WTC11 (cell line): ENCODE data around the gene MARK3. TPM values are rescaled to one million over a fixed set of nuclear protein-coding genes. Genes with fewer than 3 reads are reported as not detected.

ENCODE experiments used
- ATAC-seq: fragments of 200-7000 bp; cut with Tn5 transposase; 2 replicates; pipeline ENCODE4 v1.10.0; 2021; ENCODE audit warnings: mild to moderate bottlenecking, moderate library complexity
- CTCF ChIA-PET: fragments of 300-600 bp; sonication (Branson Sonifier 250); formaldehyde crosslinking; loops from one replicate; lab custom pipeline; 2021; ENCODE audit warnings: antibody characterized with exemption; lab: Charles Lee
- POLR2A ChIA-PET: fragments of 350-600 bp; sonication (Branson Sonifier 250); formaldehyde crosslinking; loops from one replicate; lab custom pipeline; 2021; ENCODE audit warnings: antibody characterized with exemption; lab: Charles Lee
- DNase-seq: peaks from one replicate; pipeline ENCODE4 v3.0.0; 2021; ENCODE audit warnings: low spot score
- H3K27ac Mint-ChIP-seq: 2 replicates; pipeline ENCODE4 v1.8.0; 2021; ENCODE audit warnings: mixed read lengths
- H3K27me3 Mint-ChIP-seq: 2 replicates; pipeline ENCODE4 v1.8.0; 2021; ENCODE audit warnings: low read depth, mild to moderate bottlenecking, moderate library complexity, mixed read lengths
- H3K36me3 Mint-ChIP-seq: 2 replicates; pipeline ENCODE4 v1.8.0; 2021; ENCODE audit warnings: mixed read lengths
- H3K4me1 Mint-ChIP-seq: 2 replicates; pipeline ENCODE4 v1.8.0; 2022; ENCODE audit warnings: mixed read lengths
- H3K4me3 Mint-ChIP-seq: 2 replicates; pipeline ENCODE4 v1.8.0; 2021; ENCODE audit warnings: mild to moderate bottlenecking, moderate library complexity, mixed read lengths
- H3K9me3 Mint-ChIP-seq: 2 replicates; pipeline ENCODE4 v1.8.0; 2021; ENCODE audit warnings: mixed read lengths
- CBFB ChIP-seq: sonication (generic); formaldehyde crosslinking; IDR thresholded peaks from 2 replicates; pipeline ENCODE4 v1.8.1; 2022; ENCODE audit warnings: mild to moderate bottlenecking, low read depth, missing genetic modification reagents
- CDX4 ChIP-seq: fragments of 250-450 bp; sonication (Bioruptor Pico); IDR thresholded peaks from 2 replicates; pipeline ENCODE4 v1.9.0; 2021; ENCODE audit warnings: moderate library complexity, mild to moderate bottlenecking, inconsistent platforms, borderline replicate concordance
- GABPB1 ChIP-seq: sonication (generic); formaldehyde crosslinking; IDR thresholded peaks from 2 replicates; pipeline ENCODE4 v1.8.1; 2023; ENCODE audit warnings: mild to moderate bottlenecking, missing genetic modification reagents
- GRHL2 ChIP-seq: fragments of 250-450 bp; sonication (Bioruptor Pico); IDR thresholded peaks from 2 replicates; pipeline ENCODE4 v1.8.0; 2022; ENCODE audit warnings: mild to moderate bottlenecking, moderate library complexity; ENCODE audit not compliant: insufficient replicate concordance, severe bottlenecking
- MXD4 ChIP-seq: fragments of 250-450 bp; sonication (Bioruptor Pico); IDR thresholded peaks from 2 replicates; pipeline ENCODE4 v1.8.0; 2021; ENCODE audit warnings: mild to moderate bottlenecking, moderate library complexity, borderline replicate concordance
- MYBL2 ChIP-seq: sonication (generic); formaldehyde crosslinking; IDR thresholded peaks from 2 replicates; pipeline ENCODE4 v1.8.1; 2023; ENCODE audit warnings: mild to moderate bottlenecking, moderate library complexity, missing genetic modification reagents
- NFE2L1 ChIP-seq: sonication (generic); formaldehyde crosslinking; IDR thresholded peaks from 2 replicates; pipeline ENCODE4 v1.8.1; 2023; ENCODE audit warnings: missing genetic modification reagents
- SMAD3 ChIP-seq: sonication (generic); formaldehyde crosslinking; IDR thresholded peaks from 2 replicates; pipeline ENCODE4 v1.8.0; 2022; ENCODE audit warnings: missing genetic modification reagents, mild to moderate bottlenecking, borderline replicate concordance
- SOX15 ChIP-seq: fragments of 250-450 bp; sonication (Bioruptor Pico); IDR thresholded peaks from 2 replicates; pipeline ENCODE4 v1.9.0; 2021; ENCODE audit warnings: mild to moderate bottlenecking
- SP1 ChIP-seq: sonication (generic); formaldehyde crosslinking; conservative IDR thresholded peaks from 2 replicates; pipeline ENCODE4 v1.8.1; 2022; ENCODE audit warnings: missing genetic modification reagents
- TEAD4 ChIP-seq: sonication (generic); formaldehyde crosslinking; IDR thresholded peaks from 2 replicates; pipeline ENCODE4 v1.8.0; 2022; ENCODE audit warnings: mild to moderate bottlenecking, missing genetic modification reagents
- USF1 ChIP-seq: sonication (generic); formaldehyde crosslinking; IDR thresholded peaks from 2 replicates; pipeline ENCODE4 v1.8.0; 2022; ENCODE audit warnings: mild to moderate bottlenecking, missing genetic modification reagents
- ZSCAN18 ChIP-seq: fragments of 250-450 bp; sonication (Bioruptor Pico); IDR thresholded peaks from 2 replicates; pipeline ENCODE4 v2.1.2; 2022; ENCODE audit warnings: mild to moderate bottlenecking, moderate library complexity
- total RNA-seq: library from RNA; stranded (reverse); gene quantifications from 3 replicates; pipeline ENCODE4 v1.2.3, GENCODE V29; 2021
- TF ChIP-seq, protein P1 (sequence below): sonication (generic); formaldehyde crosslinking; conservative IDR thresholded peaks from 2 replicates; pipeline ENCODE4 v1.8.1; 2023; ENCODE audit warnings: mild to moderate bottlenecking, low read depth, missing genetic modification reagents, moderate library complexity
- TF ChIP-seq, protein P2 (sequence below): sonication (generic); formaldehyde crosslinking; IDR thresholded peaks from 2 replicates; pipeline ENCODE4 v1.8.0; 2022; ENCODE audit warnings: missing genetic modification reagents
- TF ChIP-seq, protein P3 (sequence below): fragments of 250-450 bp; sonication (Bioruptor Pico); IDR thresholded peaks from 2 replicates; pipeline ENCODE4 v1.9.0; 2021; ENCODE audit warnings: mild to moderate bottlenecking

MARK3 gene
- total RNA-seq, 1 experiment from 2014 or later, result 93.7 TPM

GRCh38 chr14:103340480-103341212 is 44.6 kb upstream of the MARK3 start (continued):
- TF ChIP-seq TEAD4 (CRISPR knock-in tag) (no peak), CBFB (CRISPR knock-in tag) (no peak), SOX15 (CRISPR knock-in tag) (no peak), USF1 (no peak), CDX4 (no peak), MYBL2 (no peak), ZSCAN18 (CRISPR knock-in tag) (no peak), GABPB1 (CRISPR knock-in tag) (no peak)
- TF ChIP-seq, all 79 proteins: peak for 0

GRCh38 chr14:103341250-103342129 is 43.7 kb upstream of the MARK3 start:
- ChIA-PET CTCF (no interaction called here), POLR2A (no interaction called here)
- no peak overlapping the region; the same call in 1 of the 2 replicates for H3K27ac Mint-ChIP-seq
- ATAC-seq, result no peak
- TF ChIP-seq GRHL2 (CRISPR knock-in tag) (no peak), NFE2L1 (CRISPR knock-in tag) (no peak), SMAD3 (CRISPR knock-in tag) (no peak), SP1 (CRISPR knock-in tag) (no peak), MXD4 (CRISPR knock-in tag) (no peak)
- TF ChIP-seq, protein P1, sequence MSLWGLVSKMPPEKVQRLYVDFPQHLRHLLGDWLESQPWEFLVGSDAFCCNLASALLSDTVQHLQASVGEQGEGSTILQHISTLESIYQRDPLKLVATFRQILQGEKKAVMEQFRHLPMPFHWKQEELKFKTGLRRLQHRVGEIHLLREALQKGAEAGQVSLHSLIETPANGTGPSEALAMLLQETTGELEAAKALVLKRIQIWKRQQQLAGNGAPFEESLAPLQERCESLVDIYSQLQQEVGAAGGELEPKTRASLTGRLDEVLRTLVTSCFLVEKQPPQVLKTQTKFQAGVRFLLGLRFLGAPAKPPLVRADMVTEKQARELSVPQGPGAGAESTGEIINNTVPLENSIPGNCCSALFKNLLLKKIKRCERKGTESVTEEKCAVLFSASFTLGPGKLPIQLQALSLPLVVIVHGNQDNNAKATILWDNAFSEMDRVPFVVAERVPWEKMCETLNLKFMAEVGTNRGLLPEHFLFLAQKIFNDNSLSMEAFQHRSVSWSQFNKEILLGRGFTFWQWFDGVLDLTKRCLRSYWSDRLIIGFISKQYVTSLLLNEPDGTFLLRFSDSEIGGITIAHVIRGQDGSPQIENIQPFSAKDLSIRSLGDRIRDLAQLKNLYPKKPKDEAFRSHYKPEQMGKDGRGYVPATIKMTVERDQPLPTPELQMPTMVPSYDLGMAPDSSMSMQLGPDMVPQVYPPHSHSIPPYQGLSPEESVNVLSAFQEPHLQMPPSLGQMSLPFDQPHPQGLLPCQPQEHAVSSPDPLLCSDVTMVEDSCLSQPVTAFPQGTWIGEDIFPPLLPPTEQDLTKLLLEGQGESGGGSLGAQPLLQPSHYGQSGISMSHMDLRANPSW, result no peak
- TF ChIP-seq, protein P2, sequence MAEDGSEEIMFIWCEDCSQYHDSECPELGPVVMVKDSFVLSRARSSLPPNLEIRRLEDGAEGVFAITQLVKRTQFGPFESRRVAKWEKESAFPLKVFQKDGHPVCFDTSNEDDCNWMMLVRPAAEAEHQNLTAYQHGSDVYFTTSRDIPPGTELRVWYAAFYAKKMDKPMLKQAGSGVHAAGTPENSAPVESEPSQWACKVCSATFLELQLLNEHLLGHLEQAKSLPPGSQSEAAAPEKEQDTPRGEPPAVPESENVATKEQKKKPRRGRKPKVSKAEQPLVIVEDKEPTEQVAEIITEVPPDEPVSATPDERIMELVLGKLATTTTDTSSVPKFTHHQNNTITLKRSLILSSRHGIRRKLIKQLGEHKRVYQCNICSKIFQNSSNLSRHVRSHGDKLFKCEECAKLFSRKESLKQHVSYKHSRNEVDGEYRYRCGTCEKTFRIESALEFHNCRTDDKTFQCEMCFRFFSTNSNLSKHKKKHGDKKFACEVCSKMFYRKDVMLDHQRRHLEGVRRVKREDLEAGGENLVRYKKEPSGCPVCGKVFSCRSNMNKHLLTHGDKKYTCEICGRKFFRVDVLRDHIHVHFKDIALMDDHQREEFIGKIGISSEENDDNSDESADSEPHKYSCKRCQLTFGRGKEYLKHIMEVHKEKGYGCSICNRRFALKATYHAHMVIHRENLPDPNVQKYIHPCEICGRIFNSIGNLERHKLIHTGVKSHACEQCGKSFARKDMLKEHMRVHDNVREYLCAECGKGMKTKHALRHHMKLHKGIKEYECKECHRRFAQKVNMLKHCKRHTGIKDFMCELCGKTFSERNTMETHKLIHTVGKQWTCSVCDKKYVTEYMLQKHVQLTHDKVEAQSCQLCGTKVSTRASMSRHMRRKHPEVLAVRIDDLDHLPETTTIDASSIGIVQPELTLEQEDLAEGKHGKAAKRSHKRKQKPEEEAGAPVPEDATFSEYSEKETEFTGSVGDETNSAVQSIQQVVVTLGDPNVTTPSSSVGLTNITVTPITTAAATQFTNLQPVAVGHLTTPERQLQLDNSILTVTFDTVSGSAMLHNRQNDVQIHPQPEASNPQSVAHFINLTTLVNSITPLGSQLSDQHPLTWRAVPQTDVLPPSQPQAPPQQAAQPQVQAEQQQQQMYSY (CRISPR knock-in tag), result no peak
- TF ChIP-seq, protein P3, sequence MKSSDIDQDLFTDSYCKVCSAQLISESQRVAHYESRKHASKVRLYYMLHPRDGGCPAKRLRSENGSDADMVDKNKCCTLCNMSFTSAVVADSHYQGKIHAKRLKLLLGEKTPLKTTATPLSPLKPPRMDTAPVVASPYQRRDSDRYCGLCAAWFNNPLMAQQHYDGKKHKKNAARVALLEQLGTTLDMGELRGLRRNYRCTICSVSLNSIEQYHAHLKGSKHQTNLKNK (CRISPR knock-in tag), result no peak
- TF ChIP-seq, all 79 proteins: peak for 0
- Mint-ChIP-seq H3K4me3 (no peak overlapping the region), H3K4me1 (peaks cover 7% of the 10 kb centered on the region; the same call in 1 of the 2 replicates), H3K36me3 (peaks cover 85% of the 10 kb centered on the region), H3K27me3 (no peaks in the 10 kb centered on the region), H3K9me3 (no peaks in the 10 kb centered on the region)
- DNase-seq, result no peak
